ENCODE results near the gene ITM2C. TPM values are rescaled to one million over a fixed set of nuclear protein-coding genes. Genes with fewer than 3 reads are reported as not detected.

Gene ITM2C, protein sequence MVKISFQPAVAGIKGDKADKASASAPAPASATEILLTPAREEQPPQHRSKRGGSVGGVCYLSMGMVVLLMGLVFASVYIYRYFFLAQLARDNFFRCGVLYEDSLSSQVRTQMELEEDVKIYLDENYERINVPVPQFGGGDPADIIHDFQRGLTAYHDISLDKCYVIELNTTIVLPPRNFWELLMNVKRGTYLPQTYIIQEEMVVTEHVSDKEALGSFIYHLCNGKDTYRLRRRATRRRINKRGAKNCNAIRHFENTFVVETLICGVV
- 127 and 220 TPM in 2 replicates for total RNA-seq

DNA sequence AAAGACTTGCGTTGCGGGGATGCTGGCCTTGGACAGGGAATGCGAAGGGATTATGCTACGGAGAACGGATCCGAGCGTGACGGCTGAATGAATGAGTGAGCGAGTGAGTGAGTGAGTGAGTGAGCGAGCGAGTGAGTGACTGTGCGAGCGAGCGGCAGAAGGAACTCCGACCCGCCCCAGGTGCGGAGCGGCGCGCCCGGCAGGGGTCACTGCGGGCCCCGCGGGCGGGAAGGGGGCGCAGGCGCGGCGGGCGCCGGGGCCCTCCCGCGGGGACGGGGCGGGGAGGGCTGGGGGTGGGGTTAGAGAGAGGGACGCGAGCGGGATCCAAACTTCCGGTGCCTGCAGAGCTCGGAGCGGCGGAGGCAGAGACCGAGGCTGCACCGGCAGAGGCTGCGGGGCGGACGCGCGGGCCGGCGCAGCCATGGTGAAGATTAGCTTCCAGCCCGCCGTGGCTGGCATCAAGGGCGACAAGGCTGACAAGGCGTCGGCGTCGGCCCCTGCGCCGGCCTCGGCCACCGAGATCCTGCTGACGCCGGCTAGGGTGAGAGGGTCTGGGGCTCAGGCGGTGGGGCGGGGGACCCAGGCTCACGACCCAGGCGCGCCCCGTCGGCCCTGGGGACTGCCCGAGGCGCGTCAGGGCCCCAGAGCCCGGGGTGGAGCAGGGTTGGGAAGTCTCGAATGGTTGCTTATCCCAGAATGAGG, at the start of gene ITM2C:
TSS of gene ITM2C (plus strand) at position 338 of the 702 bp plus-strand sequence. CDS start at position 422, 84 bp downstream.

DNA sequence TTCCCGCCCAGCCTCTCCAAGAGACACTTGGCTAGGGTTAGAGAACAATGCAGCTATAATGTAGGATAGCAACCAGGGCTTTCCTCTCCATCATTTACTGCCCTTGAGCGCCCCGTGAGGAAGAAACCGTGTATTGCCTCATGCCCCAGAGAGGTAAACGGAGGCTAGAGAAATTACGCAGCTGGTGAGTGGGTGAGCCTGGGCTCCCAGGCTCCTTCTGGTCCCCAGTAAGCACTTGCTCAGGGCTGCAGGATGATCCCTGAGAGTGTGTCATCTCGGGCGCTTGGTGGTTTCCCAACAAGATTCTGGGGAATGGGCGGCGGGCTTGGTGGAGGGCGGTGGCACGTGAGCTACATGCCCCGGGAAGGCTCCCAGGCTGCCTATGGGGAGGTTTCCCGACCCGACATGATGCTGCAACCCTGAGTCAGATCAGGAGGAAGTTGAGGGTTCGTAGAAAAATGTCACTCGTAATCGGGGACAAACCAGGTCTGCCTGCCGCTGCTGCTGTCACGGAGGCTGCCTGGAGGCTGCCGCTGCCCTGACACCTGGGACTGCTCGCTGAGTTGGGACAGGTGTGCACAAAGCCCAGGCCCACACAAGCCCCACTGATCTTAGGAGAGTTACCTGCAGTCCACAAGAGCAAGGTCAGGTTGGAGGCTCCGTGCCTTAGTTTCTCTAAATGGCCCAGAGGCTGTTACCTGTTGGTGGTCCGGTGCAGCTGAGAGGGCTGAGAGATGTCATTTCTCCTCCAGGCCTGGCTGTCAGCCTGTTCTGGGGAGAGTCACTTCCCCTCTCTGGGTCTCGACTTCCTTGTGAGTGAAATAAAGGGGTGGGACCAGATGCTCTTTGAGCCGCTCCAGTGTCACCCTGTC, 60.0 kb downstream of the ITM2C start, which contains the start of gene GPR55:
TSS of gene GPR55 (minus strand) at position 773 of the 872 bp plus-strand sequence. CDS start 14,280 bp downstream, outside the sequence.

Other genes starting within 250 kb of the ITM2C start
- 27.9 and 28.3 TPM in 2 replicates for gene CAB39, start 152.1 kb upstream of the ITM2C start, total RNA-seq
- not detected in 2 replicates for gene GPR55, start 60.3 kb downstream of the ITM2C start, total RNA-seq
- not detected in 2 replicates for gene SPATA3, start 131.2 kb downstream of the ITM2C start, total RNA-seq
- gene C2orf72, start 172.6 kb downstream of the ITM2C start, total RNA-seq, result 0.09 and 0.70 TPM in 2 replicates
- gene PSMD1, start 191.9 kb downstream of the ITM2C start, total RNA-seq, result 42.7 and 55.0 TPM in 2 replicates